HTERT RPE-1 (cell line): ENCODE measurements around the gene SDK2.
"Not testable (repeated sequence)": the region's sequence is repeated elsewhere in the genome, so short reads cannot be mapped to it uniquely, and the experiment has no call there.

Experiments
- in situ Hi-C: fragments of 300-500 bp; cut with MboI; formaldehyde crosslinking; loops from 4 replicates; pipeline ENCODE4 v1.14.3; 2020; ENCODE audit warnings: low sequenced_read_pairs

The SDK2 gene

GRCh38 chr17:73492821-73493814 is 151.1 kb downstream of the SDK2 start:
- in situ Hi-C loops = no loop called here

GRCh38 chr17:73492125-73492820 is 152.0 kb downstream of the SDK2 start:
- in situ Hi-C loops = no loop called here

GRCh38 chr17:73491648-73492047 is 152.6 kb downstream of the SDK2 start:
- in situ Hi-C loops = no loop called here

GRCh38 chr17:73490851-73491250 is 153.4 kb downstream of the SDK2 start:
- in situ Hi-C loops = no loop called here

GRCh38 chr17:73489991-73490390 is 154.3 kb downstream of the SDK2 start:
- in situ Hi-C loops = no loop called here

- in situ Hi-C loops = no loop called here
These were observed 154.9 kb downstream of the SDK2 start for GRCh38 chr17:73489333-73489732.

GRCh38 chr17:73485130-73485529 is 159.1 kb downstream of the SDK2 start:
- in situ Hi-C loops = no loop called here

- in situ Hi-C loops = no loop called here
These were observed 161.4 kb downstream of the SDK2 start for GRCh38 chr17:73482894-73483293.

- in situ Hi-C loops = no loop called here
These were observed 162.0 kb downstream of the SDK2 start for GRCh38 chr17:73482251-73482716.

GRCh38 chr17:73481676-73482075 is 162.6 kb downstream of the SDK2 start:
- in situ Hi-C loops = no loop called here

GRCh38 chr17:73480740-73481139 is 163.5 kb downstream of the SDK2 start:
- in situ Hi-C loops = no loop called here

- in situ Hi-C loops = no loop called here
These were observed 165.3 kb downstream of the SDK2 start for GRCh38 chr17:73478768-73479424.

GRCh38 chr17:73478334-73478733 is 165.9 kb downstream of the SDK2 start:
- in situ Hi-C loops = no loop called here

- in situ Hi-C loops = no loop called here
These were observed 167.3 kb downstream of the SDK2 start for GRCh38 chr17:73476890-73477350.

GRCh38 chr17:73474370-73474988 is 169.8 kb downstream of the SDK2 start:
- in situ Hi-C loops = no loop called here

- in situ Hi-C loops = not testable (repeated sequence)
These were observed 171.5 kb downstream of the SDK2 start for GRCh38 chr17:73472715-73473114.

GRCh38 chr17:73471924-73472323 is 172.3 kb downstream of the SDK2 start:
- in situ Hi-C loops = no loop called here

- in situ Hi-C loops = no loop called here
These were observed 173.9 kb downstream of the SDK2 start for GRCh38 chr17:73470316-73470826.

- in situ Hi-C loops = no loop called here
These were observed 174.9 kb downstream of the SDK2 start for GRCh38 chr17:73469311-73469710.

GRCh38 chr17:73468221-73468620 is 176.0 kb downstream of the SDK2 start:
- in situ Hi-C loops = no loop called here

GRCh38 chr17:73467651-73468050 is 176.6 kb downstream of the SDK2 start:
- in situ Hi-C loops = no loop called here
